CD4-positive, alpha-beta T cell treated with Interleukin-6 at 100 ng/mL for 8 hours (primary cell): ENCODE results near the gene CACNA1D.
A peak's percentile ranks its signal among the peaks of the same experiment; 100 is the strongest.

Experiments
- DNase-seq: peaks from one replicate; pipeline ENCODE4 v3.0.0-alpha.2; 2020; ENCODE audit warnings: mixed read lengths, low spot score

Gene CACNA1D

GRCh38 chr3:53691349-53691748 is 196.9 kb downstream of the CACNA1D start:
- no peak for DNase-seq

- no peak for DNase-seq
These were observed 197.5 kb downstream of the CACNA1D start for GRCh38 chr3:53691885-53692284.

DNA sequence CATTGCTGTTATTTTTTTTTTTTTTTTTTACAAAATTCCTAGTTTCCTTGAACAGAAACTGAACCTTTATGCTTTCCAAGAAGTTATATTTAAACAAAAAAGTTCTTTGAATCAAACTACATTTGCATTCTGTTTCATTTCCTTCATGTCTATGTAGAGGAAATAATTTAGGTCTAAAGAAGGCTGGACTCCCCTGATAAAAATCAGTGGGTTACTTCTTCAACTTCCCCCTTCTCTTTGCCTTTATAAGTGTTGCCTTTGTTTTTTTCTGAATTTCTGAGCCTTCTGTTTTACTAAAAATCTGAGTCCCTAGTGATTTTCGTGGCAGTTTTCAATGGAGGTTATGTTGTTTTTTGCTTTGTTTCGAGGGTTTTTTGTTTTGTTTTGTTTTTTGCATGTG is 199.0 kb downstream of the CACNA1D start:
- no peak for DNase-seq

DNA sequence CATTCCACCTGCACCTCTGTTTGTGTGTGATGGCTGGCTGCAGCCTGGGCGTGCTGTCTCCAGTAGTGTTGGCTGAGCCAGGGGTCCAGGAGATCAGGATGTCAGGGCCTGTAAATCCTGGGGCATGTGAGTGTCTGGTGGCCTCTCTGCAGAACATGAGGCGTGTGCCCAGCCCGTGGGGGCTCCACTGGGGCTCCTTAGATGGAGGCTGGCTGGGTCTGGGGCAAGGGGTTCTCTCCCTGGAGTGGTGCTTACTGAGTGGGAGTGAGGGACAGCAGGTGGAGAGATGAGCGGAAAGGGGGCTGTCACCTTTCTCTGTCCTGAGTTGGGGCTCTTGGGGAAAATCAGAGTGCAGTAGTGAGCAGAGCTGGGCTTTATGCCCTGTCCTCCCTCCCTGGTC is 199.6 kb downstream of the CACNA1D start:
- no peak for DNase-seq

DNA sequence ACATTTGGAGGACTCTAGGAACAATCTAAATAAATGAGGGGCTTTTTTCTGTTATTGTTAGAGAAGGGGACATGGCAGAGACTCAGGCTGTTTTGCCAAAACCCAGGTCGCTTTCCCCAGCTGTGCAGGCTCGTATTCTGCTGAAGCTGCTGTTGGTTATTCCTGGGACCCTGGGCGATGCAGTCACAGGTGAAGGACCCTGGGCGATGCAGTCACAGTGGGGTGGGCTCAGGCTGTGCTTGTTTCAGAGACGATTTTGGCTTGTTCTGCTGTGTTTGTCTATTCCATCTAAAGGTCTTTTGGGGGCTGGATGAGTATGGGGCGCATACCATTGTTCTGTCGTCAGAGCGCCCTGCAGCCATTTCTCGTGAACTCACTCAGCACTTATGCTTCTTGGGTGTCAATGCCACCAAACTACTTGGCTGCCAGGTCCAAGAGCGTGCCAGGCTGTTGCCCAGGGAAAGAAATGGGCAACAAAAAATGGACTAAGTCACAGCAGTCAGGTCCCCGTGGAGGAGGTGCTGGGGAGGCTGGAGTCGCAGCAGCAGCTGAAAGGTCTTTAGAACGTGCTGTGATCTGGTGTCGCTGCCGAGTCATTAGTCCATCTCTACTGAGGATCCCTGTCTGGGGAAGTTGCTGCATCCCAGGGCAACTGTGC is 200.4 kb downstream of the CACNA1D start:
- DNase-seq = no peak

GRCh38 chr3:53695324-53695690 is 200.9 kb downstream of the CACNA1D start:
- DNase-seq = no peak

DNA sequence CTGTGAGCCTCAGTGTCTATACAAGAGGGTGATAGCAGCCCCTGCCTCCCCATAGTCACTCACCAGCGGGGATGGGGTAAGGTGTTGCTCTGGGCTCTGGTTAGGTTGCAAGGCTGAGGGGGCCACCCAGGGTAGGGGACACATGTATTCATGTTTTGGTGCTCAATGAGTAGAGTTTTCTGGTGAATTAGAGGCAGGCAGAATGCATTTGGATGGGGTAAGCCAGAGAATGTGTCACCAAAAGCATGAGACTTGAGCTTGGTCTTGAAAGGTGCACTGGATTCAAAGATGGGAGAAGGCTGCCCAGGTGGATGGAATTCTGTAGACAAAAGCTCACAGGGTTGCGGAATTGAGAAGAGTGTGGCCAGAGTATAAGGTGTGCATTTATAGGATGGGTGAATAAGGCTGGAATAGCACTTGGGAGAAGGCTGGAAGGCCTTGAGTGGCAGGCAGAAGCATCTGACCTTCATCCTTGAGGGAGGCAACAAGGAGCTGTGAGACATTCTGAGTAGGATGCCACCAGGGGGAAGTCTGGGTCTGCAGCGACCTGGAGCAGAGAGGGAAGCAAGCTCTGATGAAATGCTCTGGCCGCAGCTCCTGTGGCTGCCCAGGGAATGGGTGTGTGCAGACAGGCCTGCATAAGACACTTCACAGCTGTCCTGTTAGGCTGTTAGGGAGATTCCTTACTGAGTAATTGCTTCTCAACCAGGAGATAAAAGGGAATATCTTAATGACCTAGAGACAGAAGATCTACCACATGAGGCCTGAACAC is 202.2 kb downstream of the CACNA1D start:
- DNase-seq = no peak

- no peak for DNase-seq
These were observed 206.0 kb downstream of the CACNA1D start for GRCh38 chr3:53700441-53700840.

- DNase-seq = no peak
These were observed 208.5 kb downstream of the CACNA1D start for GRCh38 chr3:53702776-53703530.

GRCh38 chr3:53703630-53704362 is 209.4 kb downstream of the CACNA1D start:
- DNase-seq = no peak

GRCh38 chr3:53704363-53704725 is 209.9 kb downstream of the CACNA1D start:
- no peak for DNase-seq

DNA sequence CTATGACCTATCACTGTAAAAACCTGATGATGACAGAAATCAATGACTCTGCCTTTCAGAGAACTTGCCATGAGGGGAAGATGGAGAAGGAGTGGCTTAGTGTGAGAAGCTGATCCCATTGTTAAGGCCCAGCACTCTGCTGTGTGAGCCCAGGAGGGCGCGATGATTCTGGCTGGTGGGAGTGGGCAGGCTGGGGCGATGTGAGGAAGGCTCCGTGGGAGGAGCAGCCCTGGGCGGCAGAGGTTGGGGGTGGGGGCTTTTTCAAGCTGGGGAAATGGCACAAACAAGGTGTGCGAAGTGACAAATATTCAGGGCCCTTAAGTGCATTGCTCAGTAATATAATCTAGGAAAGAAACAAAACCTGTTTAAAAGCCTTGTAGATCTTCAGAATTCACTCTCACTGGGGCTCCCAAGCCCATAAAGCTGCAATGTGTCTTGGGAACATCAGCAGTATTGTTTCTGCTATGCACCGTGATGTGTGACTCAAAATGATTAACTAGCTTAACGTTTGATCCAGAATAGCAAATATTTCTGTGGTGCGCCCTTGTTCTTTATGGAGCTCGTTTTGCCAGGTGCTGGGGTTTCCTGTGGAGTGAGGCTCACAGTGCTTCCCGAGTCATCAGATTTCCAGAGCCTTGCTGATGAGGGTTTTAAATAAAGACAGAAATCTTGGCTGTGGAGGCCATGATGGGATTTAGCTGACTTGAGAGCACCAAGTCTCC is 210.8 kb downstream of the CACNA1D start:
- no peak for DNase-seq

DNA sequence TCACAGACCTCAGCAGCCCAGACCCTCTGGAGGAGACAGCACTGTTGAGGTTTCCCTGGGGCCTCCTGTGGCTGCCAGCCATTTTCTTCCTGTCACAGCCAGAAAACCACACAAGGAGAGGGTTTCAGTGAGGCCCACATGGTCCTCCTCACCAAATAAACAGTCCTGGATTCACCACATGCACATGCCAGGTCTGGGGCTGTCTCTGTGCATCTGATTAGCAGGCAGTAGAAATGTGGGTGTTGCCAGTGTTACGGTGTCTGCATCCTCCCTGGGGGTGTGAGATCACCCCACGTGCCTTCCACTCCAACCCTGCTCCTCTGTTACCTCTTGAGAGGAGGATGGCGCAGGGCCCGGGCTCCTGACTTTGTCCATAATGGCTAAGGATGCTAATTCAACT is 211.4 kb downstream of the CACNA1D start:
- DNase-seq = no peak

DNA sequence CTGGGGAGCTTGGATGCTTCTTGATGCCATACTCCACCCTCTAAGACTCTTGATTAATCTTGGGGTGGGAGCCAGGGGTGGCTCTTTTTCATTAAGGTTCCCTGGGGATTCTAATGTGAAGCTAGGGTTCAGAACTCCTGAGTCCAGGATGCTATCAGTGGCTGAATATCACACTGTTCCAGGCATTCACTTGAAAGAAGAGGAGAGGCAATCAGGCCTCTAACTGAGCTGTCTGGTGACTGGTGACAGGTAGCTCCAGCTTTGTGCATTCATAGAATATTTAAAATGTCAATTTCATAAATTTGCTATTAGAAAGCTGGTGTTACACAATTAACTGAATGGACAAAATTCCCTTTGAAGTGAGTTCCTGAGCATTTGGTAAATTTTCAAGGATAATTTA is 212.8 kb downstream of the CACNA1D start:
- no peak for DNase-seq

DNA sequence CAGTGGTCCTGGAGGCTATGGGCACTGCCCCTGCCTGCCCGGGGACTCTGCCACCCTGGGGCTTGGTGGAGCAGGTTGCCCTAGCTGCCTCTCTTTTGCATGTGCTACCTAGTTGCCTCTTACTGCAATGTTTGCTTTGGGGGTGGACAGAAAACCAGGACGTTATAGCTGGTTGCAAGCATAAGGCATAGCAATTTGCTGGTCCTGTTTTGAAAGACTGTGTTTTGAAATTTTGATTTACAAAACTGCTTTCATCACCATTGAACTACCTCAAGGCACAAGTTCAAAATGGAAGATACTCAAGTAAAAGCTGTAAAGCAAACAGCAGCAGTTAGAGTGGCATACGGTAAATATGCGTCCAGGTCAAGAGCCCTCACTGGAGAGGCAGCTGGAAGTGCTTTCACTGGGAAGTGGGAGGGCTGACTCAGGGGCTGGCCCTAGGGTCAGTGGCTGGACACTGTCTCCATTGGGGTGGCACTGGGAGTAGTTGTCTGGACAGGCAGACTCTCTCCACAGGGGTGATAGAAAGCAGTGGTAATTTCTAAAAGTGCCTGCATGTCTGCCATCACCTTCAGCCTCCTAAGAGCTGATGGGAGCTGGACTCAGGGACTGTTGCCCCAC is 213.7 kb downstream of the CACNA1D start:
- no peak for DNase-seq

DNA sequence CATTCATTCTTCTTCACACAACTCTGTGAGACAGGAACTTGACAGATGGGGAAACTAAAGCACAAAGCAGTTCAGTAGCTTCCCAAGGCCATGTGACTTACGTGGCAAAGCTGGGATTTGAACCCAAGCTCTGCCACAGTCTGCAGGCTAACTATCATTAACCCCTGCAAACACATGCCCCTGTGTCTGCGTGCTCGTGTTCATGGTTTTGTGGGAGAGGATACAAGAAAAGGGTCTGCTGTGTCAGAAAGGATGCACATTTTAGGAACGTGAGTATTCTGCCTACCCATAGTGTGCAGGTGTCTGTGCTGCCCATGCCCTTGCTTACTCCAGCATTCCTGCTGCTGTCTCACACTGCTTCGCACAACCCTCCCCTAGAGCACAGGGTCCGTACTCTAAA is 214.8 kb downstream of the CACNA1D start:
- DNase-seq = no peak

DNA sequence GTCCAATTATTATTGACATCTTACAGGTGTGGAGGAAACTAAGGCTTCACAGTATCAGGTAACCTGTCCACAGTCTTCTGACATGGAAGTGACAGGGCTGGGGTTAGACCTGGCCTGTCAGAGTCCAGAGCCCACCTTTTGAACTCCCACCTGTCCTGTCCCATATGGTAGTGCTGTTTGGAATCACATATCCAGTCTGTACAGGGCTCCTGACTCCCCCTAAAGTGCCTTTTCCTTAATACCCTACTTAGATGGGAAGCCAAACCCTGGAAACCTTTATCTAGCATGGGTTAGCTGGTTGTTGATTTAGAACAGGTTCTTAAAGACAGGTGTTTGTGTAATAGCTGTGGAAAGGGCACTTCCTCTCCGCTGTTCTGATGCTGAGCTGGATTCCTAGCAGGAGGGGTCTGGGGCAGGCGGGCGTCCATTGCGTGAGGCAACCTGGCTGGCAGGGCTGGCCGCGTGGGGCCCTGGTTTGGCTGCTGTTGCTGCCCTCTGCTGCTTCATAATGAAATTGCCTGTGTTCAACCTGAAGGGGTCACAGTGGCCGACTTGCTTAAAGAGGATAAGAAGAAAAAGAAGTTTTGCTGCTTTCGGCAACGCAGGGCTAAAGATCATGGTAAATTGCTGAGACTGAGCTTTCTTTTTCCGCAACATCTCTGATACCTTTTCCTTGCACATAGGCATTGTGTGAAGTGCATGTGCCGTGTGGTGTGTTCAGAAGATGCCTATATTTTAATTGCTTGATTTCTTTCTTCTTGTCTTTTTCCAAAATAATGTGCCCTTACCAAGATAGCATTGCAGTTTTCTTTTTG is 215.7 kb downstream of the CACNA1D start:
- peak; percentile 29 for DNase-seq

GRCh38 chr3:53711387-53711786 is 217.0 kb downstream of the CACNA1D start:
- DNase-seq = no peak

DNA sequence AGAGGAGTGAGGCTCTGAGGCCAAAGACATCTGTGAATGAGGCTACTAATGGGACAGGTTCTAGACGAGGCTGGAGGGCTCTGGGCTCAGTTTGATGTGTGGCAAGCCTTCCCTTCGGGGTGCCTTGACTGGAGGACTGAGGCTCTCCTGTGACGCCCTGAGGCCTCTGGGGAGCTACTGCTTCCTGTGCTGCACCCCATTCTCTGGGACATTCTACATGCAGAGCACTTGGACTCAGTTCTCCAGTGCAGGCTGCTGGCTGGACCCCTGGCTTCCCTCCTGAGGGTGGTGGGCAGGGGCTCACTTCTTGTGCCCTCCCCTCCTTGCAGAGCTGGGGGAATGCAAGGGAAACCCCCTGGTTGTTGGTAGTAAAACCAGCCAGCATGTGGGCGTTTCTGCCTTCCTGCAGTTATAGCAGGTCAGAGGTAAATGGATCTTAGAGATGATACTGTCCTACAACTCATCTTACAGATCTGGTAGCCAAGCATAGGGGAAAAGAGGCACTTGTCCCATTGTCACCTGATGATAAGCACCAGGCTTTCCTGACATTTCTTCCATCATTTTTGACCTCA is 218.5 kb downstream of the CACNA1D start:
- DNase-seq = no peak

- no peak for DNase-seq
These were observed 219.2 kb downstream of the CACNA1D start for GRCh38 chr3:53713626-53714025.
